Measurements from ENCODE around the gene GDF15. TPM values are rescaled to one million over a fixed set of nuclear protein-coding genes. Genes with fewer than 3 reads are reported as not detected.

Gene GDF15
- total RNA-seq, 1 donor from 2014 or later: 0.33 TPM

- no peak for DNase-seq
- TF ChIP-seq CTCF (IDR thresholded peaks at IDR 0.05; ENCODE audit: borderline replicate concordance): no peak
- H3K27ac ChIP-seq (replicated peaks): peak overlapping the region; percentile 99
- H3K27me3 ChIP-seq (ENCODE audit: low read depth): peaks cover 46% of the 10 kb centered on the region
- H3K4me3 ChIP-seq: peak overlapping the region; percentile 86
- H3K36me3 ChIP-seq: no peaks in the 10 kb centered on the region
- H3K9me3 ChIP-seq (replicated peaks): no peaks in the 10 kb centered on the region
- intact Hi-C loops (cut with micrococcal nuclease): no loop called here
- peaks cover 80% of the 10 kb centered on the region for H3K4me1 ChIP-seq
Measured at GRCh38 chr19:18418029-18418482, 32.1 kb downstream of the GDF15 start.

GRCh38 chr19:18418483-18419194 lies 32.7 kb downstream of the GDF15 start:
- TF ChIP-seq CTCF (IDR thresholded peaks at IDR 0.05; ENCODE audit: borderline replicate concordance): no peak
- intact Hi-C loops (cut with micrococcal nuclease): no loop called here
- no peak for DNase-seq
- Histone ChIP-seq H3K4me3 (peak overlapping the region; percentile 86), H3K4me1 (peaks cover 85% of the 10 kb centered on the region), H3K27me3 (ENCODE audit: low read depth) (peaks cover 46% of the 10 kb centered on the region), H3K27ac (replicated peaks) (peak overlapping the region; percentile 99), H3K9me3 (replicated peaks) (no peaks in the 10 kb centered on the region), H3K36me3 (no peaks in the 10 kb centered on the region)

- peak; percentile 67 for TF ChIP-seq CTCF (IDR thresholded peaks at IDR 0.05; ENCODE audit: borderline replicate concordance)
- Histone ChIP-seq H3K4me3 (peak within 1 kb of the TSS; percentile 86), H3K36me3 (no peaks in the 10 kb centered on the region), H3K27ac (replicated peaks) (peak within 1 kb of the TSS; percentile 99), H3K27me3 (ENCODE audit: low read depth) (peaks cover 42% of the 10 kb centered on the region), H3K4me1 (peaks cover 85% of the 10 kb centered on the region), H3K9me3 (replicated peaks) (no peaks in the 10 kb centered on the region)
- DNase-seq: peak; percentile 81
- intact Hi-C loops (cut with micrococcal nuclease): no loop called here
Measured at GRCh38 chr19:18419195-18419698, 33.3 kb downstream of the GDF15 start, which contains the start of gene SSBP4. Gene SSBP4, plus strand, starts transcription at chr19:18419398. Its CDS starts 251 bp downstream, at chr19:18419649.

GRCh38 chr19:18419699-18420460 lies 33.9 kb downstream of the GDF15 start:
- intact Hi-C loops (cut with micrococcal nuclease): no loop called here
- Histone ChIP-seq H3K27me3 (ENCODE audit: low read depth) (peaks cover 37% of the 10 kb centered on the region), H3K36me3 (no peaks in the 10 kb centered on the region), H3K9me3 (replicated peaks) (no peaks in the 10 kb centered on the region), H3K27ac (replicated peaks) (peak overlapping the region; percentile 99), H3K4me1 (peaks cover 83% of the 10 kb centered on the region), H3K4me3 (peak overlapping the region; percentile 86)
- TF ChIP-seq CTCF (IDR thresholded peaks at IDR 0.05; ENCODE audit: borderline replicate concordance): no peak
- DNase-seq: no peak

GRCh38 chr19:18420930-18421329 lies 35.0 kb downstream of the GDF15 start:
- no peak for DNase-seq
- Histone ChIP-seq H3K9me3 (replicated peaks) (no peaks in the 10 kb centered on the region), H3K27ac (replicated peaks) (peak overlapping the region; percentile 99), H3K4me3 (peak overlapping the region; percentile 86), H3K27me3 (ENCODE audit: low read depth) (peaks cover 26% of the 10 kb centered on the region), H3K36me3 (no peaks in the 10 kb centered on the region), H3K4me1 (peaks cover 85% of the 10 kb centered on the region)
- intact Hi-C loops (cut with micrococcal nuclease): no loop called here
- no peak for TF ChIP-seq CTCF (IDR thresholded peaks at IDR 0.05; ENCODE audit: borderline replicate concordance)

All from left ventricle myocardium inferior (tissue), 1 donor.